HG02678 (cell line): ENCODE results near the gene TECPR2.

Experiments used
- ATAC-seq: cut with Tn5 transposase; IDR thresholded peaks from one replicate; pipeline ENCODE4 v1.9.1; 2021; ENCODE audit warnings: mild to moderate bottlenecking, moderate library complexity; ENCODE audit not compliant: unreplicated experiment

Gene TECPR2

GRCh38 chr14:102462391-102462790 is 99.7 kb downstream of the TECPR2 start:
- no peak for ATAC-seq

GRCh38 chr14:102464006-102464405 is 101.3 kb downstream of the TECPR2 start:
- no peak for ATAC-seq

DNA sequence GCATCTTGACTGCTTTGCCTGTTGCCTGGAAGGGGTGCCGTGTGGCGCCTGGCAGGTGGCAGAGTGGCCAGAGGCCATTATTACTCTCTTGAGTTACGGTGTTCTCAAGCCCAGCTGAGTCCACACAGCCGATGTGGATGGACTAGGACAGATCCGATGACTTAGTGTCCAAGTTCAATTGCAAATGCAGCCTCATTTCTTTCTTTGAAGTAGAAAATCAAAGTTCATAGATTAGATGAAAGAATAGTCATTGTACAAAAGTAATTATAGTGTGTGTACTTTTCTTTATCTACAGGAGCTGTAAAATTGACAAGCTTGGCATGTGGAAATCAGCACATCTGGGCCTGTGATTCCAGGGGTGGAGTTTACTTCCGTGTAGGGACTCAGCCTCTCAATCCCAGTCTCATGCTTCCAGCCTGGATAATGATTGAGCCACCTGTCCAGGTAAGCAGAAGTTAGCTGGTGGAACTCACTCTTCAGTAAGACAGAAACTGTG is 102.2 kb downstream of the TECPR2 start:
- ATAC-seq = no peak

GRCh38 chr14:102469261-102469660 is 106.5 kb downstream of the TECPR2 start:
- no peak for ATAC-seq

GRCh38 chr14:102471921-102472790 is 109.4 kb downstream of the TECPR2 start:
- ATAC-seq = no peak

DNA sequence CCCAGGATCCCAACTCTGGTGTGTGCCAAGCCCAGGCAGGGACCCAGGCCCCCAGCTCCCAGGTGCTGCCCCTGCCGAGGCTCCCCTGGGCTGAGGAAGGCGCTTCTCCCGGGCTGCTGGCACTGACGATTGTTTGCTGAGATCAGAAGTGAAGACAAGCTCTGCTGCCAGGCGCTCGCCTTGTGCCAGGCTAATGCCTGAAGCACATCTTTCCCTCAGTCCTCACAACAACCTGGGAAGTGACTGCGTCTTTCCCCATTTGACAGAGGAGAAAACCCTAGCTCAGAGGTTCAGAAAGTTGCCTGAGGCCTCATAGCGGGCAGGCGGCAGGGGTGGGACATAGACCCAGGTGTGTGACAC is 110.0 kb downstream of the TECPR2 start:
- ATAC-seq = no peak

DNA sequence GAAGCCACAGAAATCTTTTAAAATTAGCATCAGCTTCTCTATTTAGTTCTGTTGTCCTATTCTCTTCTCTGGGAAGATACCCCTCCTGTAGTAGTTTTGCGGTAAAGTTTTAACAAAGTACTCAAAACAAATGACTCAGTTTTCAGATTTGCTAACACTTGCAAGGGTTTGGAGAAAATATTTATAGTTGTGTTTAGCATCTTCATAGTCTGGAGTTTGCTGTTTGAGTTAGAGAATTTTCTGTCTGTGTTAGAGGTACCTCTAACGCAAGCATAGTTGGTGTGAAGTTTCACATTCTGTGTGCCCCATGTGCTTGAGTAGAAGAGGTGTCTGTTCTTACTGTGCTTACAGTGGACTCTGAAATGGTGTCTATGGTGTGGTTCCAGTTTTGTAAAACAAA is 110.8 kb downstream of the TECPR2 start:
- no peak for ATAC-seq

DNA sequence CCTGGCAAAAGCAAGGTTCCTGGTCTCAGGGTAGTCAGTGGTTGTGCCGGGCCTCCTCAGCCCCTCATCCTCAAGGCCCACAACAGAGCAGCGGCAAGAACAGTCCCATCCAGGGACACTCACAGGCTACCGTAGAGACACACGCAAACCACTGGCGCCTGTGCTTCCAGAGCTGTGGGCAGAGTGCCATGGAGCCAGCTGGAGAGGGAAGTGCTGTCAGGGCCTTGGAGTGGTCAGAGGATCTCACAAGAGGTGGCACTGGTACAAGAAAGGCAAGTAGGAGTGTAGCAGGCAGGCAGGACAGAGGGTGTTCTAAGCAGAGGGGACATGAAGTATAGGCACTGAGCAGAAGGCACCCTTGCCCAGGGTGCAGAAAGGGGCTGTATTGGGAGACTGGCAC is 112.2 kb downstream of the TECPR2 start:
- ATAC-seq = no peak

DNA sequence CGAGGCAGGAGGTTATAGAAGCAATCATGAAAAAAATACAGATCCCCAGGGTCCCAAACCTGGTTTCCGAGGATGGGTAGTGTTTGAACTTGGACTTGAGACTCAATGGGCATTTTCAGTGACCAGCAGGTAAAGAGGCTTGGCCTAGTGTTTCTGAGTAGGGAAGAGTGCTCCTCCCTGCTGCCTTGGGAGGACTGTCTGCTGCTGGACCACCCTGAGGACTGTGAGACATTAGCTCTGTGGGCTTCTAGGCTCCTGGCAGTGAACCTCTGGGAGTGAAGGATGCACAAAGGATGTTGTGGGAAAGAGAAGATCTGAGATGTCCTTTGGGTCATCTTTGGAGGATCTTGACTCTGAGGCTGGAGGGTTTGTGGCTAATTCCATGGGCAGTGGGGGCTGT is 116.4 kb downstream of the TECPR2 start:
- ATAC-seq = no peak

DNA sequence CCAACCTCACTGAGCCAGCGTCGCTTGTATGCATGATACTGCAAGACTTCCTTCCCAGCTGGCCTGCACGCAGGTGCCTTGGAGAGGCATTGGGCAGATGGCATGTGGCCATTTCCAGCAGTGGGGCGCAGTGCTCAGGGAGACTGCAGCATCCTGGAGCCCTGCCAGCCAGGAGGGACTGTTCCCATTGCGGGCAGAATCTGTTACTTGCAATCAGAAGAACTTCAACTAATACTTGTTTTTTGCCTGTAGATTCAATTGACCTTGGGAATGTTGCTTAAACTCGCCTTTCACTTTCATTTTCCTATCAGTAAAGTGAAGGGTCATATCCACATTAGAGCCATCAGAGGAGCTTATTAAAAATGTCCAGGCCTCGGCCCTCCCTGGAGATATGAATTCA is 117.0 kb downstream of the TECPR2 start:
- no peak for ATAC-seq

DNA sequence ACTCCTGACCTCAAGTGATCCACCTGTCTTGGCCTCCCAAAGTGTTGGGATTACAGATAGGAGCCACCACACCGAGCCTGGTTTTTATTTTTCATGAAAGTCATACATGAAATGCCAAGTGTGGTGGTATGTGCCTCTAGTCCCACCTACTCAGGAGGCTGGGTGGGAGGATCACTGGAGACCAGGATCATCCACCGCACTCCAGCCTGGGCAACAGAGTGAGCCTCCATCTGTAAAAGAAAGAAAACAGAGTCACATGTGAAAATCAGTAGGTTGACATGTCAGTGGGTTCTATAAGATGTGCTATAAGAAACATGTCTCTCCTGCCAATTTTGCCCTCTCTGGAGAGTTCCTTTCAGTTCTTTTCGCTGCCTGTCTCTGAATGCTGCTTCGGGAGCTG is 118.6 kb downstream of the TECPR2 start:
- no peak for ATAC-seq

GRCh38 chr14:102481791-102482238 is 119.1 kb downstream of the TECPR2 start:
- no peak for ATAC-seq

- ATAC-seq = no peak
Measured at GRCh38 chr14:102484316-102484715, 121.6 kb downstream of the TECPR2 start.

DNA sequence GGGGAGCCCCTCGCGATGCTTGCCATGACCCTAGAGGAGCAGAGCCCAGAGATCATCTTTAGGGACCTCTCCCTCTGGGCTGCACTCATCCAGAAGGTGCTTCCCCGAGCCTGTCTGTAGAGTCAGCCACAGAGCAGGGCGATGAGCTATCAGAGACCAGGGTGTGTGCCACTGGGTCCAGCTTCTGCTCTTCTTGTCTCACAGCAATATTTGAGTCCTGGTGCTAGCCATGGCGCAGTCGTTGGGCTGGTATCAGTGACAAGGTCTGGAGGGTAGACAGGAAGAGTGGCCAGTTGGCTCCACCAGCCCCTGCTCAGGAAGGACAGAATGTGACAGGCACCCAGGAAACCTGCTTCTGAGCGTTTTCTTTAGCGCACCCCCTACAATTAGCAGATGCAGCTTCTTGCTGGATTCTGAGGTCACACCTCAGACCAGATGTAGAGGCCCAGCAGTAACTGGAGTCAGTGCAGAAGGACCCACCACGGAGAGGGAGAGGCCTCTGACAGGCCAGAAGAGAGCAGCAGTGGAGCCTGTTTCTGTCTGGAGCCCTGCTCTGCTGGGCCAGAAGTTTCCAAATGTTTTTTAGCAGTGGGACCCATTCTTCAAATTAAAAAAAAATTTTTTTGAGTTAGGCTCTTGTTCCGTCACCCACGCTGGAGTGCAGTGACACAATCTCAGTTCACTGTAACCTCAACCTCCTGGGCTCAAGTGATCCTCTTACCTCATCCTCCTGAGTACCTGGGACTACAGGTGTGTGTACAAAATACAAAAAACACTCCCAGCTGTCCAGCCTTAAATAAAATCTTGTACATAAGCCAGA is 123.2 kb downstream of the TECPR2 start:
- no peak for ATAC-seq

GRCh38 chr14:102486513-102487203 is 123.9 kb downstream of the TECPR2 start:
- ATAC-seq = no peak

DNA sequence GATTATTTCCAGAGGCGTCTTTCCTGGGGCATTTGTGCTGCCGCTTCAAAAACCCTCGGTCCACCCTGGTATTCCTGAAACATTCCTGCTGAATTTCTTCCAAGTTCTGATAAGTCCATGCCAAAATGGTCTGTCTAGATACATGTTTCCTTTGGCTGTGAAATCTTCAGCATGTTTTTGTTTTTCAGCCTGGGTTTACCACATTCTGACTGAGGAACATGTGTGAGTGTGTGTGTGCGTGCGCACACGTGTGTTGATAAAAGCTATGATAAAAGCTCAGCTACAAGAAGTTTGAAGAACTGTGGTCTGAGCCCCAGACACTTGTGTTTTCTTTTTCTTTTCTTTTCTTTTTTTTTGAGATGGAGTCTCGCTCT is 124.5 kb downstream of the TECPR2 start:
- ATAC-seq = no peak

DNA sequence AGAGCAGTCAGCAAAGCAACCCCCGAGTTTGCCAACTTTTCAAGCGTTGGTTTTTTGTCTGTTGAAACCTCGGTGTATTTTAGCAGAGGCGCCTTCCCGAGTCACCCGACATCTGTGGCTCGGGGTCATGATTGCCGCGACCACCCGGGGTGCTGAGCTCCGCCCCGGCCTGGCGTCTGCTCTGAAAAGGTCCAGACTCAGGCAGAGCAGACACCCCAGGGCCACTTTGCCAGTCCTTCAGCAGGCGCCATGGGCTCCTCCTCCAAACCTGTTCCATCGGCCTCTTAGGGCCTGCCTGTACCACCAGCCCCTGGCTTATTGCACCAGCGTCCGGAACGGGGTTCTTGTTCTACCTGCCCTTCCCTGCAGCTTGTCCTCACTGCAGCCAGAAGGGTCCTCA is 127.7 kb downstream of the TECPR2 start:
- ATAC-seq = no peak

- ATAC-seq = no peak
Measured at GRCh38 chr14:102491366-102491765, 128.6 kb downstream of the TECPR2 start.

GRCh38 chr14:102491786-102492530 is 129.2 kb downstream of the TECPR2 start:
- ATAC-seq = no peak

GRCh38 chr14:102492531-102492910 is 129.8 kb downstream of the TECPR2 start:
- no peak for ATAC-seq

DNA sequence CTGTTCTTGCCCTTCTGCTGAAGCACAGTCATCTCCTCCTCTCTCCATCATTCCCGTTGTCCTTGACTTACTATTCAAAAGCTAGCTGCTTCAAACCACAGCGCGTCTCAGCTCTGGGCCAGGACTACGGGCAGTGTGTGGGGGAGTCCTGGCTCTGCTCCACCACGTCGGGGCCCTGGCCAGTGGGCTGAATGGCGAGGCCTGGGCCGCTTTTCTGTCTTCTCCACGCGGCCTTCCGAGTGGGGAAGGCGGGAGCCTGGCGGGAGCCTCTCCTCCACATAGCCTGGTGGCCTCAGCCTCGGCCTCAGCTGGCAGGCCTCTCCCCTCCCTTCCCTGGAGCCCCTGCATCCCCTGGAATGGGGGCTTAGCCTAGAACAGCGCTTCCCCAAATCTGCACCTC is 130.4 kb downstream of the TECPR2 start:
- no peak for ATAC-seq
